Measurements from ENCODE around the gene PCSK5.
"Not testable (repeated sequence)": the region's sequence is repeated elsewhere in the genome, so short reads cannot be mapped to it uniquely, and the experiment has no call there.

The PCSK5 gene

DNA sequence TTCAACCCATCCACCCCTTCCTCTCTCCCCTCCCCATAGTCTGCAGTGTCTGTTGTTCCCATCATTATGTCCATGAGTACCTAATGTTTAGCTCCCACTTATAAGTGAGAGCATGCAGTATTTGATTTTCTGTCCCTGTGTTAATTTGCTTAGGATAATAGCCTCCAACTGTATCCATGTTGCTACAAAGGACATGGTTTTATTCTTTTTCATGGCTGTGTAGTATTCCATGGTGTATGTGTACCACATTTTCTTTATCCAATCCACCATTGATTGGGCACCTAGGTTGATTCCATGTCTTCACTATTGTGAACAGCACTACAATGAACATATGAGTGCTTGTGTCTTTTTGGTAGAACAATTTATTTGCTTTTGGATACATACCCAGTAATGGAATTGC is 187.1 kb downstream of the PCSK5 start:
- no peak for ATAC-seq
- peaks cover 11 to 19% of the 10 kb centered on the region in 2 donors for H3K9me3 Mint-ChIP-seq
- H3K4me3 Mint-ChIP-seq, result no peak overlapping the region
- H3K27me3 Mint-ChIP-seq, result no peaks in the 10 kb centered on the region
- H3K4me1 Mint-ChIP-seq, result peaks cover 6% of the 10 kb centered on the region
- no peak for DNase-seq
- H3K27ac Mint-ChIP-seq, result no peak overlapping the region

DNA sequence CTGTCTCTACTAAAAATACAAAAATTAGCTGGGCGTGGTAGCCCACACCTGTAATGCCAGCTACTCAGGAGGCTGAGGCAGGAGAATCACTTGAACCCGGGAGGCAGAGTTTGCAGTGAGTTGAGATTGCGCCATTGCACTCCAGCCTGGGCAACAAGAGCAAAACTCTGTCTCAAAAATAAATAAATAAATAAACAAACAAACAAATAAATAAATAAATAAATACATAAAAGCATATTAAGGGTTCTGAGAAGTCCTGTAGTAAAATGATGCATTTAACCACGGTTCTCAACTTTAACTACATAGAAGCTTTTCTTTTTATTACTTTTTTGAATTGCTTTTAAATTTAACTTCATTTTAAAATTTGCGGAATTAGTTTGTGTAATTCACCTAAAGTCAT is 190.8 kb downstream of the PCSK5 start:
- not testable (repeated sequence) for H3K27me3 Mint-ChIP-seq, DNase-seq, H3K27ac Mint-ChIP-seq, H3K4me3 Mint-ChIP-seq, H3K4me1 Mint-ChIP-seq, ATAC-seq
- peaks cover 11 to 19% of the 10 kb centered on the region in 2 donors for H3K9me3 Mint-ChIP-seq

GRCh38 chr9:76082057-76082456 is 191.6 kb downstream of the PCSK5 start:
- peaks cover 11 to 19% of the 10 kb centered on the region in 2 donors for H3K9me3 Mint-ChIP-seq
- H3K4me1 Mint-ChIP-seq, result no peaks in the 10 kb centered on the region
- H3K27ac Mint-ChIP-seq, result no peak overlapping the region
- ATAC-seq, result no peak
- no peak for DNase-seq
- H3K27me3 Mint-ChIP-seq, result no peaks in the 10 kb centered on the region
- no peak overlapping the region for H3K4me3 Mint-ChIP-seq

- DNase-seq (no peak), ATAC-seq (no peak)
- Mint-ChIP-seq H3K27me3 (no peaks in the 10 kb centered on the region), H3K9me3 (no peaks in the 10 kb centered on the region), H3K27ac (no peak overlapping the region), H3K4me1 (no peaks in the 10 kb centered on the region), H3K4me3 (no peak overlapping the region)
These were observed 195.1 kb downstream of the PCSK5 start for GRCh38 chr9:76085596-76085995.

GRCh38 chr9:76086539-76086938 is 196.1 kb downstream of the PCSK5 start:
- Mint-ChIP-seq H3K9me3 (no peaks in the 10 kb centered on the region), H3K27ac (no peak overlapping the region), H3K4me1 (no peaks in the 10 kb centered on the region), H3K4me3 (no peak overlapping the region), H3K27me3 (no peaks in the 10 kb centered on the region)
- DNase-seq (no peak), ATAC-seq (no peak)

DNA sequence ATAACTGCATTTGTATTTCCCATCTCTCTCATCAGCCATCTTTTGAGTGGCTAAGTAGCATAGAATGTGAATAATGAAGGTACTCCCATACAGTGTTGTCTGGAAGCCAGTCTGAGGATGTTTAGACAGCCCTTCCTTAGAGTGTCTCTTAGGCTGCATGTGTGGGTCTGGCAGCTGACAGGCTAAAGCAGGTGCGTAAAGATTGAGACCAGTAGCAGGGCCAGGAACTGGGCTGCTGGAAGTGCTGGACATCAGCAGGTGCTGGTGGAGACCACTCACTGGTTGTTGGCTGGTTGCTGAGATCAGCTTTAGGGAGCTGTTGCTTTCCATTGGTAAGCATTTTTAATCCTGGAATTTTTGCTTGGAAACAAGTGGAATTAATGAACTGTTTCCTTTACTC is 197.5 kb downstream of the PCSK5 start:
- Mint-ChIP-seq H3K9me3 (no peaks in the 10 kb centered on the region), H3K4me1 (no peaks in the 10 kb centered on the region), H3K27ac (no peak overlapping the region), H3K27me3 (no peaks in the 10 kb centered on the region), H3K4me3 (no peak overlapping the region)
- no peak for ATAC-seq
- DNase-seq, result no peak

- Mint-ChIP-seq H3K9me3 (no peaks in the 10 kb centered on the region), H3K27me3 (no peaks in the 10 kb centered on the region), H3K4me1 (no peaks in the 10 kb centered on the region), H3K4me3 (no peak overlapping the region), H3K27ac (no peak overlapping the region)
- DNase-seq, result no peak
- no peak for ATAC-seq
These were observed 199.9 kb downstream of the PCSK5 start for GRCh38 chr9:76090330-76090729.

- Mint-ChIP-seq H3K9me3 (no peaks in the 10 kb centered on the region), H3K27ac (no peak overlapping the region), H3K4me3 (no peak overlapping the region), H3K27me3 (no peaks in the 10 kb centered on the region), H3K4me1 (no peaks in the 10 kb centered on the region)
- no peak for ATAC-seq
- no peak for DNase-seq
These were observed 200.4 kb downstream of the PCSK5 start for GRCh38 chr9:76090909-76091308.

GRCh38 chr9:76092572-76092971 is 202.1 kb downstream of the PCSK5 start:
- H3K27me3 Mint-ChIP-seq, result no peaks in the 10 kb centered on the region
- no peaks in the 10 kb centered on the region for H3K9me3 Mint-ChIP-seq
- DNase-seq (no peak), ATAC-seq (no peak)
- H3K27ac Mint-ChIP-seq, result no peak overlapping the region
- no peaks in the 10 kb centered on the region for H3K4me1 Mint-ChIP-seq
- no peak overlapping the region for H3K4me3 Mint-ChIP-seq

DNA sequence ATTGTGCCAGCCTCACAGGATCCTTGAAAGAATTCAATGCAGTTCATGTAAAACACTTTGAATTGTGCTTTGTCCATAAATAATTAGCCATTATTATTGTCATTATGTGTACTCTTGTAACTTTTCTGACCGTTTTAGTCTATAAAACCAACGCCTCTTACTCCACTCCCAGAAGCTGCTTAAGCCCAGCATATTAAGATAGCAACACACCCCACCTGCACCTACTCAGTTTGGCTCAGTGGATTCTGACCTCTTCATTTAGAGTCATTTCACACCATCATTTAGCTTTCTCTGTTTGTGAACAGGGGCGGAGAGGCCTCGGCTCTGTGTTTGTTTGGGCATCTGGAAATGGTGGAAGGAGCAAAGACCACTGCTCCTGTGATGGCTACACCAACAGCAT is 205.1 kb downstream of the PCSK5 start:
- H3K27me3 Mint-ChIP-seq, result no peaks in the 10 kb centered on the region
- no peak overlapping the region for H3K27ac Mint-ChIP-seq
- DNase-seq, result no peak
- no peak overlapping the region for H3K4me3 Mint-ChIP-seq
- no peak for ATAC-seq
- no peaks in the 10 kb centered on the region for H3K9me3 Mint-ChIP-seq
- peaks cover 7% of the 10 kb centered on the region for H3K4me1 Mint-ChIP-seq

DNA sequence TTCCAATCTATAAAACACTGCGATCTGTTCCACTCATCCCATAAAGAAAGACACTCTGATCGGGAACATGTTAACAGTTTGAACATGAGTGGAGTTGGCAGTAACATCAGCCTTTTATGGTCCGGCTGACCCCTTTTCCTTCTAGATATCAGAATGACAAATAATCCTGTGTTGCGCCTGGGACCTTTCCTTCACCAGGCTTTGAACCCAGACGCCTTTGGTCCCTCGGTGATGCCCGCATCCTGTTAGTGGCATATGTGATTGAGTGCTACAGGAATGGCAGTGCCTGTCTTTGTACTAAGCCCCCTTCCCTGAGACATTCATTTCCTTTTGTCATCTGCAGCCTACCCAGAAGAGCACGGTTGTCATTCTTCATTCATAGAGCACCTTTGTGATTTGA is 209.0 kb downstream of the PCSK5 start:
- Mint-ChIP-seq H3K4me1 (peaks cover 28% of the 10 kb centered on the region), H3K27ac (no peak overlapping the region), H3K27me3 (no peaks in the 10 kb centered on the region), H3K9me3 (no peaks in the 10 kb centered on the region), H3K4me3 (no peak overlapping the region)
- ATAC-seq (no peak), DNase-seq (no peak)

DNA sequence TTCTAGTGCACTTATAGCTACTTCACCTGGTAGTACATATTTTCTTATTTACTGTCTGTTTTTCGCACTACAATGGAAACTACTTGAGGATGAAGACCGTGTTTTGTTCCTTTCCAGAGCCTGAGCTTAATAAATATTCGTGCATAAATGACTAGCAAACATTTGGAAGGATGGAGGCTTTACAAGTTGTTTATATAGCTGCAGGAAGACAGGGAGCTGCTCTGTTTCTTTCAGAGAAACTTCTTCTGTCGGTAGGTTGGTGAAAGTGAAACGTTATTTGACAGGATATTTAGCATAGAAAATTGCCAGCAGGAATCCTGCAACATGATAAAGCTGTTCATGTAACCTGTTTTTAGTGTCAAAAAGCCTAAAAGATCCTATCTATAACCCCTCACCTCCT is 210.6 kb downstream of the PCSK5 start:
- Mint-ChIP-seq H3K27ac (no peak overlapping the region), H3K4me3 (peak overlapping the region in 1 of 2 donors; percentile 21), H3K4me1 (peaks cover 28% of the 10 kb centered on the region), H3K9me3 (no peaks in the 10 kb centered on the region), H3K27me3 (no peaks in the 10 kb centered on the region)
- DNase-seq (no peak), ATAC-seq (no peak)

GRCh38 chr9:76101491-76101890 is 211.0 kb downstream of the PCSK5 start:
- DNase-seq, result no peak
- peak overlapping the region; percentile 23 to 81 for H3K27ac Mint-ChIP-seq
- no peaks in the 10 kb centered on the region for H3K9me3 Mint-ChIP-seq
- peak overlapping the region in 1 of 2 donors; percentile 21 for H3K4me3 Mint-ChIP-seq
- H3K4me1 Mint-ChIP-seq, result peaks cover 28% of the 10 kb centered on the region
- no peak for ATAC-seq
- H3K27me3 Mint-ChIP-seq, result no peaks in the 10 kb centered on the region

- ATAC-seq (no peak), DNase-seq (no peak)
- H3K27me3 Mint-ChIP-seq, result no peaks in the 10 kb centered on the region
- H3K4me3 Mint-ChIP-seq, result no peak overlapping the region
- H3K9me3 Mint-ChIP-seq, result no peaks in the 10 kb centered on the region
- H3K27ac Mint-ChIP-seq, result peak overlapping the region; percentile 23 to 81
- peaks cover 28% of the 10 kb centered on the region for H3K4me1 Mint-ChIP-seq
These were observed 211.5 kb downstream of the PCSK5 start for GRCh38 chr9:76101947-76102346.

DNA sequence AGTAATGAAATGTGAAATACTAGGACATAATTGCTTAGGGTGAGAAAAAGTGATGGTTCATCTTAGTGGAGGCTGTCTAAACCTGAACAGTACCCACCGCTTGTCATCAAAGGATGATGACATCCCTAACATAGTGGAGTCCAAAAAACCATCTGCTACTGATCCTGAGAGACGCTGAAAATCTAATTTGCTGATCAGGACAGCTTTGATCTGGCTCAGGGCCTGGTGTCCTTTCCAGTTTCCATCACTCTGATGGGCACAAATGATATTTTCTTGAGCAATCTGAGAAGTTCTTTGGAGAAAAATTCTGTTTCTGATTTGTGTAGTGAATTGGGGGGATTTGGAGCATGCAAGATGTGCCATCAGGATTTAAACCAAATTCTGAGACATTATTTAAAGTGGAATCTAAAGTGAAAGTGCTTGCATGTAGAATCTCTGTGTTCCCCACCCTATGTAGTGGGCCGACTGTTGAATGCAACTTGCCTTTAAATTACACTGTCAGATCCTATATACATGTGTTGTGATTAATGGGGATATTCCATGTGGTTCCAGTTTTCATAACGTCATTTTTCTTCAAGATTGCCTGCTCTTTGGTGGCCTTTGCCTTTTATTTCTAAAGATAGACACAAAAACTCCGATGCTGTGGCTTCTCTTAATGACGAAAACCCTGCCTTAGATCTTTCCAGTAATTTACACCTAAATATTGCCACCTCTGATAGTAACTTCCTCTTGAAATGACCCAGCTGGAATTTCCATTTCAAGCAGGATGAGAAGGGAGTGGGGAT is 213.2 kb downstream of the PCSK5 start:
- H3K4me1 Mint-ChIP-seq, result peaks cover 28% of the 10 kb centered on the region
- H3K9me3 Mint-ChIP-seq, result no peaks in the 10 kb centered on the region
- no peak overlapping the region for H3K4me3 Mint-ChIP-seq
- no peaks in the 10 kb centered on the region for H3K27me3 Mint-ChIP-seq
- DNase-seq, result no peak
- no peak for ATAC-seq
- peak overlapping the region in 1 of 2 donors; percentile 8 for H3K27ac Mint-ChIP-seq

DNA sequence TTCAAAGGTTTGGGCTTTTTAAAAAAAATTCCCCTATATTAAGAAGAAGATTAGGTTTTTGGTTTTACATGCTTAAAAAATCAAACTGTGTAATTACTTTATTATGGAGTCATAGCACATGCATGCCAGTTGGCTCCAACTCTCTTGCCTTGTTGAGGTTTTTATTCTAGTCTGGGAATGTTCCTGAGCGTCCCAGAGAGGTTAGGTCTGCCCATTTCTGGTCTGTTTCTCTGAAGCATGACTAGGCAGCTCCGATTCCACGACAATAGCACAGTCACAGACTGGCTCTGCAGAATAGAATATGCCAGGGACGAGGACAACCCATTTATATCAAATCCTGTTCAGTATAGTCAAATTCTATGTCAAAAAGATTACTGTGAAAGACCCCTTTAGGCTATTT is 217.0 kb downstream of the PCSK5 start:
- DNase-seq, result no peak
- ATAC-seq, result no peak
- no peak overlapping the region for H3K4me3 Mint-ChIP-seq
- H3K27ac Mint-ChIP-seq, result no peak overlapping the region
- peaks cover 7% of the 10 kb centered on the region for H3K4me1 Mint-ChIP-seq
- H3K27me3 Mint-ChIP-seq, result no peaks in the 10 kb centered on the region
- no peaks in the 10 kb centered on the region for H3K9me3 Mint-ChIP-seq

DNA sequence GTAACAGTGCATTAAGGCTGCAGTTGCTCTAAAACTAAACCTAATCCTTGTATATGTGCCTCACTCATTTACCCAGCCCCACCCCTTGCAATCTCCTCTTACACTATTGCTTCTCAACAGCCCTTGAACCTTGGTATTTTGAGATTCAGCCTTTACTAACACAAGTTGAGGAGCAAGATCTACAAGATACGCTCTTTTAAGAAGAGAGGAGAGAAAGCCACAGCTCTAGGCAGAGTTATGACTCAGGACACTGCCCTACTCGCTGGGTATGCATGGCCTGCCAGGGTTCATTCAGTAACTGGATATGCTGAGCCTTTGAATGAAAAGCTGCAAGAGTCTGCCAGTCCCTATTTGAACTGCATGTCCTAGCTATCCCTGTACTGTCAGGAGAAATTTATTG is 219.5 kb downstream of the PCSK5 start:
- H3K9me3 Mint-ChIP-seq, result no peaks in the 10 kb centered on the region
- no peak overlapping the region for H3K27ac Mint-ChIP-seq
- H3K4me3 Mint-ChIP-seq, result no peak overlapping the region
- H3K27me3 Mint-ChIP-seq, result no peaks in the 10 kb centered on the region
- DNase-seq, result no peak
- H3K4me1 Mint-ChIP-seq, result no peaks in the 10 kb centered on the region
- no peak for ATAC-seq

Measured in stimulated activated naive CD8-positive, alpha-beta T cell treated with anti-CD3 and anti-CD28 coated beads, Interleukin-15, amount 100 ng/mL, for 72 hours (primary cell).